ENCODE measurements around the gene PARVB. TPM values are rescaled to one million over a fixed set of nuclear protein-coding genes. Genes with fewer than 3 reads are reported as not detected.

The PARVB gene
- total and polyA plus RNA-seq, 10 of the 15 experiments (the other 5 are each of a cell fraction or from before 2014, with no cell fraction given), result 5.2 to 264 (median 76.0) TPM

- ATAC-seq, result peak; percentile 84
- no peak overlapping the region for H3K4me2 ChIP-seq (ENCODE audit: control insufficient read depth, insufficient read depth)
- H4K20me1 ChIP-seq (ENCODE audit: control insufficient read depth, insufficient read depth), result no peaks in the 10 kb centered on the region
- RAD21 ChIA-PET (ENCODE audit: unreplicated experiment), result interaction anchor here (0.7 to 7.5 kb wide), 29 partner anchors 11 to 634 kb away, joined by 3 to 185 read pairs (median 4); partner anchors contain the start of genes PARVB and PARVG
- POLR2A ChIA-PET, result interaction anchor here (1.7 to 4.3 kb wide), 2 partner anchors 32 to 93 kb away, joined by 10 to 23 read pairs; partner anchors contain the start of gene PARVB
- intact Hi-C loops (cut with micrococcal nuclease; ENCODE audit: unreplicated experiment), result loop anchor here (1.0 to 5.0 kb wide), 3 partner anchors 74 to 634 kb away; no protein-coding TSS in a partner anchor
- peak; percentile 95 for FAIRE-seq
- DNase-seq (ENCODE audit: low read depth, low spot score), result peak; percentile 5
- TF ChIP-seq SPI1 (IDR thresholded peaks at IDR 0.05; ENCODE audit: borderline replicate concordance, insufficient read depth, low read depth, low read length) (peak; percentile 10; the same call in 1 of the 2 replicates), IRF3 (IDR thresholded peaks at IDR 0.05) (no peak), RAD21 (IDR thresholded peaks at IDR 0.05; ENCODE audit: insufficient read depth, low read depth, low read length) (peak; percentile 98), YY1 (IDR thresholded peaks at IDR 0.05; ENCODE audit: low read depth, low read length) (peak; percentile 90), SMC3 (IDR thresholded peaks at IDR 0.05; ENCODE audit: borderline replicate concordance, low read length) (peak; percentile 97), POU2F2 (IDR thresholded peaks at IDR 0.05; ENCODE audit: borderline replicate concordance, low read depth, low read length) (peak; percentile 63; the same call in 1 of the 3 replicates), PRDM15 (CRISPR knock-in tag; IDR thresholded peaks at IDR 0.05) (no peak), CTCF (IDR thresholded peaks at IDR 0.05 in 2 of 3, conservative IDR thresholded peaks at IDR 0.05 in 1 of 3; ENCODE audit: control insufficient read depth in 2 of 3, extremely low read depth in 1 of 3, insufficient read depth in 1 of 3, low read depth in 3 of 3, low read length in 3 of 3) (peak; percentile 96 to 98 (median 97)), RAD51 (IDR thresholded peaks at IDR 0.05) (peak; percentile 59; the same call in 1 of the 2 replicates), BHLHE40 (IDR thresholded peaks at IDR 0.05; ENCODE audit: borderline replicate concordance in 1 of 2, low read depth in 2 of 2, low read length in 1 of 2) (peak in 1 of 2 experiments; percentile 30; a peak in 1 of 4 replicates), PBX3 (IDR thresholded peaks at IDR 0.05; ENCODE audit: insufficient replicate concordance, low read depth, low read length) (no peak)
- H3K27ac ChIP-seq (ENCODE audit: control insufficient read depth, insufficient read depth), result no peak overlapping the region
- peaks cover 15% of the 10 kb centered on the region for H3K4me1 ChIP-seq (ENCODE audit: control insufficient read depth, insufficient read depth, low read length)
- H3K4me3 ChIP-seq, result no peak overlapping the region
- no peak overlapping the region for H3K9ac ChIP-seq (ENCODE audit: control insufficient read depth, insufficient read depth, low read length)
- SMC1A ChIA-PET (ENCODE audit: uncharacterized antibody, unreplicated experiment), result interaction anchor here (0.5 to 5.1 kb wide), 34 partner anchors 10 to 638 kb away, joined by 3 to 282 read pairs (median 4); partner anchors contain the start of genes PARVB, PARVG and SAMM50
- peaks cover 21 to 24% of the 10 kb centered on the region in 2 experiments; a peak in 3 of 4 replicates for H3K36me3 ChIP-seq (ENCODE audit: control insufficient read depth in 2 of 2, insufficient read depth in 2 of 2, low read length in 1 of 2)
- CTCF ChIA-PET, result interaction anchor here (0.6 to 11.6 kb wide), 59 partner anchors 8 to 692 kb away, joined by 3 to 499 read pairs (median 4); partner anchors contain the start of genes PARVB and PARVG
- no peak overlapping the region for H2AFZ ChIP-seq (ENCODE audit: control insufficient read depth, low read depth, low read length)
- WGBS (ENCODE audit: insufficient coverage, insufficient replicate concordance, low lambda C conversion rate, missing lambda C conversion rate), result 18% methylated on average over 20 of the region's 20 CpGs
- BruUV-seq (replicated peaks), result no TSS peak
- H3K79me2 ChIP-seq (ENCODE audit: control insufficient read depth, insufficient read depth, low read length), result peaks cover 4% of the 10 kb centered on the region
- H3K27me3 ChIP-seq (replicated peaks in 1 of 2; ENCODE audit: control insufficient read depth in 2 of 2, insufficient read depth in 2 of 2, low read length in 1 of 2), result no peaks in the 10 kb centered on the region
- in situ Hi-C loops (cut with MboI), result loop anchor here (5.0 kb wide), 1 partner anchor 574 kb away; no protein-coding TSS in a partner anchor
- H3K9me3 ChIP-seq (replicated peaks; ENCODE audit: control insufficient read depth, insufficient read depth, low read length), result no peaks in the 10 kb centered on the region
These were observed 30.9 kb upstream of the PARVB start for GRCh38 chr22:43993072-43993760.

Measured in GM12878 (cell line).